IMR-90 (cell line): ENCODE results near the gene NEUROD2. TPM values are rescaled to one million over a fixed set of nuclear protein-coding genes. Genes with fewer than 3 reads are reported as not detected.

Source experiments
- ATAC-seq: fragments of 200-7000 bp; cut with Tn5 transposase; 2 replicates; pipeline ENCODE4 v1.9.1; 2020; ENCODE audit warnings: low read depth, mild to moderate bottlenecking, moderate library complexity
- BruUV-seq: library from RNA; stranded (reverse); fragments of 400-500 nt; replicated peaks from 2 replicates; lab custom pipeline; 2021; lab: Mats Ljungman, UMichigan
- CTCF ChIA-PET: fragments of 300-600 bp; formaldehyde crosslinking; extraction: SDS; loops from one replicate; lab custom pipeline; 2021; ENCODE audit warnings: antibody characterized with exemption; lab: Yijun Ruan, JAX
- POLR2A ChIA-PET: fragments of 300-600 bp; sonication (Branson Sonifier 250); formaldehyde crosslinking; loops from one replicate; lab custom pipeline; 2022; ENCODE audit warnings: antibody characterized with exemption; ENCODE audit not compliant: unreplicated experiment; lab: Charles Lee
- DNase-seq: peaks from one replicate; pipeline ENCODE4 v3.0.0; 2013
- H2AFZ ChIP-seq: replicated peaks from 2 replicates; pipeline ENCODE3; 2013; ENCODE audit warnings: low read length, mild to moderate bottlenecking; ENCODE audit not compliant: poor library complexity
- H2AK5ac ChIP-seq: 2 replicates; pipeline ENCODE4 v1.6.1; 2013; ENCODE audit warnings: low read depth, low read length, inconsistent platforms
- H2AK9ac ChIP-seq: replicated peaks from 2 replicates; pipeline ENCODE3; 2013; ENCODE audit warnings: mild to moderate bottlenecking, low read depth, low read length, moderate library complexity; ENCODE audit not compliant: poor library complexity
- H2BK120ac ChIP-seq: 2 replicates; pipeline ENCODE4 v1.6.1; 2013; ENCODE audit warnings: low read depth, low read length, inconsistent platforms
- H2BK15ac ChIP-seq: 3 replicates; pipeline ENCODE4 v1.6.1; 2013; ENCODE audit warnings: low read depth, low read length, inconsistent platforms
- H2BK20ac ChIP-seq: 2 replicates; pipeline ENCODE4 v1.6.1; 2013; ENCODE audit warnings: low read depth, mild to moderate bottlenecking, inconsistent platforms, low read length, moderate library complexity
- H2BK5ac ChIP-seq: 2 replicates; pipeline ENCODE4 v1.6.1; 2013; ENCODE audit warnings: mild to moderate bottlenecking, low read depth, low read length, inconsistent platforms; ENCODE audit not compliant: poor library complexity, severe bottlenecking
- H3K14ac ChIP-seq: replicated peaks from 2 replicates; pipeline ENCODE4 v1.6.1; 2013; ENCODE audit warnings: low read depth, low read length, inconsistent platforms
- H3K18ac ChIP-seq: 2 replicates; pipeline ENCODE4 v1.6.1; 2013; ENCODE audit warnings: low read depth, low read length, control low read depth
- H3K23ac ChIP-seq: 2 replicates; pipeline ENCODE4 v1.6.1; 2013; ENCODE audit warnings: low read depth, low read length, inconsistent platforms
- H3K27ac ChIP-seq: 2 replicates; pipeline ENCODE4 v1.5.1; 2013; ENCODE audit warnings: mild to moderate bottlenecking, control low read depth, low read length; ENCODE audit not compliant: insufficient read depth
- H3K27me3 ChIP-seq: 2 replicates; pipeline ENCODE4 v1.6.1; 2013; ENCODE audit warnings: low read length; ENCODE audit not compliant: control insufficient read depth, insufficient read depth
- H3K36me3 ChIP-seq: 2 replicates; pipeline ENCODE4 v1.6.1; 2013; ENCODE audit warnings: low read length, mixed read lengths; ENCODE audit not compliant: control insufficient read depth, insufficient read depth
- H3K4ac ChIP-seq: 2 replicates; pipeline ENCODE4 v1.6.1; 2013; ENCODE audit warnings: low read depth, low read length, inconsistent platforms
- H3K4me1 ChIP-seq: 2 replicates; pipeline ENCODE4 v1.6.1; 2013; ENCODE audit warnings: low read length, mixed read lengths; ENCODE audit not compliant: control insufficient read depth, insufficient read depth
- H3K4me2 ChIP-seq: 2 replicates; pipeline ENCODE4 v1.6.1; 2013; ENCODE audit warnings: low read depth, mild to moderate bottlenecking, control low read depth, low read length, moderate library complexity
- H3K4me3 ChIP-seq: 2 replicates; pipeline ENCODE4 v1.5.1; 2013; ENCODE audit warnings: low read depth, mild to moderate bottlenecking, control low read depth, low read length, moderate library complexity; ENCODE audit not compliant: insufficient read depth
- H3K56ac ChIP-seq: 2 replicates; pipeline ENCODE4 v1.6.1; 2013; ENCODE audit warnings: low read length, inconsistent platforms; ENCODE audit not compliant: insufficient read depth; ENCODE audit errors: extremely low read depth
- H3K79me1 ChIP-seq, 2 experiments: 2 replicates each; pipeline ENCODE4 v1.6.1; 2013; ENCODE audit warnings: low read length in 2 of 2, inconsistent platforms in 1 of 2, low read depth in 1 of 2
- H3K9ac ChIP-seq: 2 replicates; pipeline ENCODE4 v1.6.1; 2013; ENCODE audit warnings: low read depth, low read length, control low read depth
- H3K9me1 ChIP-seq: 2 replicates; pipeline ENCODE4 v1.6.1; 2013; ENCODE audit warnings: low read length, inconsistent platforms; ENCODE audit not compliant: insufficient read depth
- H3K9me3 ChIP-seq: 2 replicates; pipeline ENCODE4 v1.6.1; 2013; ENCODE audit warnings: low read length; ENCODE audit not compliant: control insufficient read depth, insufficient read depth
- H4K20me1 ChIP-seq: 2 replicates; pipeline ENCODE4 v1.6.1; 2013; ENCODE audit warnings: low read length, inconsistent platforms; ENCODE audit not compliant: insufficient read depth
- H4K5ac ChIP-seq: 2 replicates; pipeline ENCODE4 v1.6.1; 2013; ENCODE audit warnings: mild to moderate bottlenecking, low read depth, low read length, control low read depth
- H4K8ac ChIP-seq, 2 experiments: 2 replicates each; pipeline ENCODE4 v1.6.1; 2013; ENCODE audit warnings: low read depth in 2 of 2, low read length in 2 of 2, control low read depth in 1 of 2, inconsistent platforms in 1 of 2
- H4K91ac ChIP-seq: 2 replicates; pipeline ENCODE4 v1.6.1; 2013; ENCODE audit warnings: low read depth, low read length, inconsistent platforms; ENCODE audit not compliant: insufficient read depth
- ELK1 ChIP-seq: fragments of 150-350 bp; IDR thresholded peaks from 2 replicates; pipeline ENCODE4 v1.6.1; 2016; ENCODE audit warnings: low read depth, mild to moderate bottlenecking, low read length, moderate library complexity, borderline replicate concordance
- MAZ ChIP-seq: IDR thresholded peaks from 2 replicates; pipeline ENCODE4 v1.6.1; 2012; ENCODE audit warnings: low read depth, mild to moderate bottlenecking, low read length, improper control_type of control experiment, moderate library complexity, borderline replicate concordance
- MXI1 ChIP-seq: IDR thresholded peaks from 2 replicates; pipeline ENCODE4 v1.6.1; 2012; ENCODE audit warnings: low read depth, mild to moderate bottlenecking, low read length, moderate library complexity, borderline replicate concordance
- NFE2L2 ChIP-seq: fragments of 150-350 bp; IDR thresholded peaks from 2 replicates; pipeline ENCODE4 v1.6.1; 2016; ENCODE audit warnings: low read depth, mild to moderate bottlenecking, low read length
- RAD21 ChIP-seq: IDR thresholded peaks from 2 replicates; pipeline ENCODE4 v1.6.1; 2012; ENCODE audit warnings: low read length, improper control_type of control experiment
- RFX5 ChIP-seq: IDR thresholded peaks from 2 replicates; pipeline ENCODE4 v1.8.0; 2012; ENCODE audit warnings: low read depth, mild to moderate bottlenecking, low read length, moderate library complexity
- USF2 ChIP-seq: fragments of 150-350 bp; IDR thresholded peaks from 2 replicates; pipeline ENCODE4 v1.6.1; 2017; ENCODE audit warnings: mild to moderate bottlenecking, antibody characterized with exemption, low read length, low read depth
- WGBS, 2 experiments: methylation state at CpG; one replicate each; pipeline versions ENCODE4 v1.1.5 to v1.1.7; 2013; ENCODE audit warnings: missing lambda C conversion rate in 2 of 2; ENCODE audit not compliant: insufficient read length in 1 of 2; ENCODE audit errors: extremely low coverage in 2 of 2; 5-methylcytosine and 5-hydroxymethylcytosine counted together
- dilution Hi-C: fragments of 300-500 bp; cut with HindIII; formaldehyde crosslinking; loops from one replicate; pipeline ENCODE4 v1.14.3; 2018; ENCODE audit warnings: low sequenced_read_pairs; ENCODE audit not compliant: unreplicated experiment
- in situ Hi-C: fragments of 300-500 bp; cut with MboI; formaldehyde crosslinking; loops from 3 replicates; pipeline ENCODE4 v1.14.3; 2019; ENCODE audit warnings: low sequenced_read_pairs, inconsistent platforms, mixed read lengths
- intact Hi-C: fragments of 100-400 bp; cut with micrococcal nuclease; formaldehyde crosslinking; loops from 2 replicates; pipeline ENCODE4 v1.10.0; 2022
- polyA plus RNA-seq, 3 experiments: library from polyadenylated mRNA; depleted of rRNA; stranded (reverse); fragments of >200 nt; gene quantifications; 2 replicates each; pipeline ENCODE4 v1.2.3, GENCODE V29; 2012; ENCODE audit warnings: low replicate concordance in 1 of 3
- total RNA-seq: library from RNA; depleted of rRNA; stranded (reverse); fragments of >200 nt; gene quantifications from 2 replicates; pipeline ENCODE4 v1.2.3, GENCODE V29; 2012
- TF ChIP-seq, protein P1 (sequence below): conservative IDR thresholded peaks from 2 replicates; pipeline ENCODE4 v1.5.1; 2012; ENCODE audit warnings: mild to moderate bottlenecking, low read depth, low read length, improper control_type of control experiment

The NEUROD2 gene
- total and polyA plus RNA-seq, 2 of the 4 experiments (the other 2 are of a cell fraction): not detected

GRCh38 chr17:39600288-39600996 is 7.3 kb downstream of the NEUROD2 start:
- Histone ChIP-seq H2BK120ac (no peak overlapping the region), H4K20me1 (peaks cover 14% of the 10 kb centered on the region; the same call in 1 of the 2 replicates), H3K4me3 (no peak overlapping the region), H4K91ac (no peak overlapping the region), H3K27ac (no peak overlapping the region), H3K9ac (no peak overlapping the region), H2BK5ac (no peak overlapping the region), H3K56ac (no peak overlapping the region), H3K14ac (no peak overlapping the region), H3K36me3 (no peaks in the 10 kb centered on the region), H3K23ac (no peak overlapping the region; the same call in 1 of the 2 replicates), H4K5ac (no peak overlapping the region), H3K4me1 (no peaks in the 10 kb centered on the region), H2BK20ac (no peak overlapping the region), H4K8ac (no peak overlapping the region), H3K18ac (no peak overlapping the region), H2AK9ac (no peak overlapping the region), H2AFZ (no peak overlapping the region), H3K9me1 (no peaks in the 10 kb centered on the region), H3K79me1 (no peaks in the 10 kb centered on the region), H3K4ac (no peak overlapping the region), H3K4me2 (no peak overlapping the region), H2BK15ac (no peak overlapping the region), H2AK5ac (no peak overlapping the region), H3K27me3 (peaks cover 99% of the 10 kb centered on the region), H3K9me3 (peaks cover 5% of the 10 kb centered on the region; the same call in 1 of the 2 replicates)
- TF ChIP-seq RFX5 (no peak), ELK1 (no peak), MAZ (no peak), USF2 (no peak), MXI1 (no peak), RAD21 (no peak), NFE2L2 (no peak)
- TF ChIP-seq, protein P1, sequence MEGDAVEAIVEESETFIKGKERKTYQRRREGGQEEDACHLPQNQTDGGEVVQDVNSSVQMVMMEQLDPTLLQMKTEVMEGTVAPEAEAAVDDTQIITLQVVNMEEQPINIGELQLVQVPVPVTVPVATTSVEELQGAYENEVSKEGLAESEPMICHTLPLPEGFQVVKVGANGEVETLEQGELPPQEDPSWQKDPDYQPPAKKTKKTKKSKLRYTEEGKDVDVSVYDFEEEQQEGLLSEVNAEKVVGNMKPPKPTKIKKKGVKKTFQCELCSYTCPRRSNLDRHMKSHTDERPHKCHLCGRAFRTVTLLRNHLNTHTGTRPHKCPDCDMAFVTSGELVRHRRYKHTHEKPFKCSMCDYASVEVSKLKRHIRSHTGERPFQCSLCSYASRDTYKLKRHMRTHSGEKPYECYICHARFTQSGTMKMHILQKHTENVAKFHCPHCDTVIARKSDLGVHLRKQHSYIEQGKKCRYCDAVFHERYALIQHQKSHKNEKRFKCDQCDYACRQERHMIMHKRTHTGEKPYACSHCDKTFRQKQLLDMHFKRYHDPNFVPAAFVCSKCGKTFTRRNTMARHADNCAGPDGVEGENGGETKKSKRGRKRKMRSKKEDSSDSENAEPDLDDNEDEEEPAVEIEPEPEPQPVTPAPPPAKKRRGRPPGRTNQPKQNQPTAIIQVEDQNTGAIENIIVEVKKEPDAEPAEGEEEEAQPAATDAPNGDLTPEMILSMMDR: no peak
- in situ Hi-C loops (no loop called here), intact Hi-C loops (no loop called here), dilution Hi-C loops (no loop called here)
- BruUV-seq: no TSS peak
- ChIA-PET CTCF (interaction anchor here (1.1 kb wide), 1 partner anchor 21 kb away, joined by 5 read pairs; no protein-coding TSS in a partner anchor), POLR2A (interaction anchor here (0.6 kb wide), 1 partner anchor 14 kb away, joined by 8 read pairs; no protein-coding TSS in a partner anchor)
- DNase-seq: no peak
- WGBS, 2 experiments: 0% methylated on average over 2 of the region's 13 CpGs; no CpG with 5 or more reads in 1 of the 2 experiments
- ATAC-seq: no peak
